ENCODE results near the gene MPL.

GRCh38 chr1:43363283-43363934, 25.8 kb downstream of the MPL start:
- TF ChIP-seq, protein P1, sequence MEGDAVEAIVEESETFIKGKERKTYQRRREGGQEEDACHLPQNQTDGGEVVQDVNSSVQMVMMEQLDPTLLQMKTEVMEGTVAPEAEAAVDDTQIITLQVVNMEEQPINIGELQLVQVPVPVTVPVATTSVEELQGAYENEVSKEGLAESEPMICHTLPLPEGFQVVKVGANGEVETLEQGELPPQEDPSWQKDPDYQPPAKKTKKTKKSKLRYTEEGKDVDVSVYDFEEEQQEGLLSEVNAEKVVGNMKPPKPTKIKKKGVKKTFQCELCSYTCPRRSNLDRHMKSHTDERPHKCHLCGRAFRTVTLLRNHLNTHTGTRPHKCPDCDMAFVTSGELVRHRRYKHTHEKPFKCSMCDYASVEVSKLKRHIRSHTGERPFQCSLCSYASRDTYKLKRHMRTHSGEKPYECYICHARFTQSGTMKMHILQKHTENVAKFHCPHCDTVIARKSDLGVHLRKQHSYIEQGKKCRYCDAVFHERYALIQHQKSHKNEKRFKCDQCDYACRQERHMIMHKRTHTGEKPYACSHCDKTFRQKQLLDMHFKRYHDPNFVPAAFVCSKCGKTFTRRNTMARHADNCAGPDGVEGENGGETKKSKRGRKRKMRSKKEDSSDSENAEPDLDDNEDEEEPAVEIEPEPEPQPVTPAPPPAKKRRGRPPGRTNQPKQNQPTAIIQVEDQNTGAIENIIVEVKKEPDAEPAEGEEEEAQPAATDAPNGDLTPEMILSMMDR (IDR thresholded peaks at IDR 0.05) = no peak
- no peak for TF ChIP-seq EP300 (IDR thresholded peaks at IDR 0.05)
- no peak for TF ChIP-seq POLR2A (IDR thresholded peaks at IDR 0.05)

Measured in ovary (tissue), 3 donors.